WERI-Rb-1 (cell line): ENCODE measurements around the gene BRF1.

Source experiments
- DNase-seq: peaks from one replicate; pipeline ENCODE4 v3.0.0-alpha.2; 2020
- H3K27ac ChIP-seq: fragments of 250-450 bp; sonication (Bioruptor Pico); 2 replicates; pipeline ENCODE4 v1.5.1; 2020; ENCODE audit warnings: mild to moderate bottlenecking, moderate library complexity
- H3K27me3 ChIP-seq: fragments of 250-450 bp; sonication (Bioruptor Pico); 2 replicates; pipeline ENCODE4 v1.5.1; 2021; ENCODE audit warnings: mild to moderate bottlenecking, low read depth, moderate library complexity; ENCODE audit not compliant: insufficient read depth, severe bottlenecking
- H3K36me3 ChIP-seq: fragments of 250-450 bp; sonication (Bioruptor Pico); 2 replicates; pipeline ENCODE4 v1.5.1; 2020; ENCODE audit warnings: mild to moderate bottlenecking, moderate library complexity
- H3K4me3 ChIP-seq: 2 replicates; pipeline ENCODE4 v1.5.1; 2011; ENCODE audit warnings: low read depth, mild to moderate bottlenecking, control low read depth, low read length
- H3K9me3 ChIP-seq: fragments of 250-450 bp; sonication (Bioruptor Pico); 2 replicates; pipeline ENCODE4 v1.5.1; 2021; ENCODE audit warnings: mild to moderate bottlenecking, moderate library complexity; ENCODE audit not compliant: severe bottlenecking
- CTCF ChIP-seq: IDR thresholded peaks from 2 replicates; pipeline ENCODE4 v1.5.1; 2011; ENCODE audit warnings: low read depth, mild to moderate bottlenecking, control low read depth, inconsistent platforms, low read length

Gene BRF1

GRCh38 chr14:105248368-105249181 lies 52.2 kb downstream of the BRF1 start, which contains the start of gene BTBD6:
TSS of gene BTBD6 (plus strand) at chr14:105248533. CDS start at chr14:105248712, 179 bp downstream.
- H3K27ac ChIP-seq, result peak within 1 kb of the TSS; percentile 79
- H3K9me3 ChIP-seq, result no peaks in the 10 kb centered on the region
- H3K4me3 ChIP-seq, result peak within 1 kb of the TSS; percentile 51
- H3K27me3 ChIP-seq, result no peaks in the 10 kb centered on the region
- H3K36me3 ChIP-seq, result peaks cover 58% of the 10 kb centered on the region
- 0 out of 2 replicates have a peak, but pooled peaks have one; percentile 0 for TF ChIP-seq CTCF
- peak; percentile 88 for DNase-seq

GRCh38 chr14:105247715-105248367 lies 53.0 kb downstream of the BRF1 start:
- no peak for TF ChIP-seq CTCF
- Histone ChIP-seq H3K27me3 (no peaks in the 10 kb centered on the region), H3K27ac (peak overlapping the region; percentile 71), H3K4me3 (peak overlapping the region; percentile 42), H3K9me3 (no peaks in the 10 kb centered on the region), H3K36me3 (peaks cover 58% of the 10 kb centered on the region)
- DNase-seq, result no peak

GRCh38 chr14:105247026-105247425 lies 53.8 kb downstream of the BRF1 start:
- H3K4me3 ChIP-seq, result no peak overlapping the region
- no peak overlapping the region for H3K27ac ChIP-seq
- no peaks in the 10 kb centered on the region for H3K27me3 ChIP-seq
- TF ChIP-seq CTCF, result no peak
- no peak for DNase-seq
- H3K36me3 ChIP-seq, result peaks cover 52% of the 10 kb centered on the region
- H3K9me3 ChIP-seq, result no peaks in the 10 kb centered on the region

GRCh38 chr14:105244334-105244733 lies 56.5 kb downstream of the BRF1 start:
- DNase-seq, result no peak
- Histone ChIP-seq H3K27ac (no peak overlapping the region), H3K27me3 (no peaks in the 10 kb centered on the region), H3K36me3 (peaks cover 34% of the 10 kb centered on the region), H3K4me3 (no peak overlapping the region), H3K9me3 (no peaks in the 10 kb centered on the region)
- TF ChIP-seq CTCF, result no peak

GRCh38 chr14:105241641-105242040 lies 59.2 kb downstream of the BRF1 start:
- Histone ChIP-seq H3K27me3 (no peaks in the 10 kb centered on the region), H3K36me3 (peaks cover 18% of the 10 kb centered on the region), H3K9me3 (no peaks in the 10 kb centered on the region), H3K4me3 (no peak overlapping the region), H3K27ac (no peak overlapping the region)
- no peak for TF ChIP-seq CTCF
- DNase-seq, result no peak
